Epithelial cell of proximal tubule (primary cell): ENCODE measurements around the gene TAF8. TPM values are rescaled to one million over a fixed set of nuclear protein-coding genes. Genes with fewer than 3 reads are reported as not detected.

Source experiments
- DNase-seq: peaks from one replicate; pipeline ENCODE4 v3.0.0-alpha.2; 2011; ENCODE audit warnings: low read depth
- H3K4me3 ChIP-seq: 2 replicates; pipeline ENCODE4 v1.5.1; 2011; ENCODE audit warnings: low read depth, mild to moderate bottlenecking, low read length
- CTCF ChIP-seq: conservative IDR thresholded peaks from 2 replicates; pipeline ENCODE4 v1.5.1; 2012; ENCODE audit warnings: low read depth, mild to moderate bottlenecking, low read length
- total RNA-seq: library from RNA; depleted of rRNA; stranded (reverse); fragments of >200 nt; gene quantifications from 2 replicates; pipeline ENCODE4 v1.2.3, GENCODE V29; 2015

TAF8 gene
- total RNA-seq, 1 donor from 2014 or later, result 10.8 TPM

- DNase-seq, result no peak
- TF ChIP-seq CTCF, result no peak
- no peak overlapping the region for H3K4me3 ChIP-seq
Observed at GRCh38 chr6:42135722-42136121, 85.4 kb downstream of the TAF8 start.

- peak; percentile 32 for TF ChIP-seq CTCF
- peak; percentile 59 for DNase-seq
- no peak overlapping the region for H3K4me3 ChIP-seq
Observed at GRCh38 chr6:42136508-42137193, 86.3 kb downstream of the TAF8 start.

Other genes with a start within 250 kb of the TAF8 start
- 0.94 and 2.7 TPM in 2 replicates for gene USP49, start 155.1 kb upstream of the TAF8 start, total RNA-seq
- 20.9 and 27.1 TPM in 2 replicates for gene MED20, start 129.4 kb upstream of the TAF8 start, total RNA-seq
- gene BYSL, start 129.0 kb upstream of the TAF8 start, total RNA-seq, result 8.7 and 27.3 TPM in 2 replicates
- gene CCND3, start 108.7 kb upstream of the TAF8 start, total RNA-seq, result 45.4 and 54.2 TPM in 2 replicates
- gene C6orf132, start 92.1 kb downstream of the TAF8 start, total RNA-seq, result 15.3 and 19.8 TPM in 2 replicates
- 1.4 and 2.2 TPM in 2 replicates for gene GUCA1A, start 122.8 kb downstream of the TAF8 start, total RNA-seq
- 0.07 and 0.17 TPM in 2 replicates for gene GUCA1B, start 144.4 kb downstream of the TAF8 start, total RNA-seq
- 40.3 and 62.9 TPM in 2 replicates for gene MRPS10, start 167.3 kb downstream of the TAF8 start, total RNA-seq